PC-3 (cell line): ENCODE results near the gene IGSF23. TPM values are rescaled to one million over a fixed set of nuclear protein-coding genes. Genes with fewer than 3 reads are reported as not detected.
A peak's percentile ranks its signal among the peaks of the same experiment; 100 is the strongest.

ENCODE experiments used
- ATAC-seq: fragments of 200-7000 bp; cut with Tn5 transposase; 2 replicates; pipeline ENCODE4 v1.9.1; 2020; ENCODE audit warnings: mild to moderate bottlenecking, moderate library complexity
- BruUV-seq: library from RNA; stranded (reverse); fragments of 400-500 nt; replicated peaks from 2 replicates; lab custom pipeline; 2021; lab: Mats Ljungman, UMichigan
- CTCF ChIA-PET: fragments of 300-600 bp; sonication (Branson Sonifier 250); formaldehyde crosslinking; loops from one replicate; lab custom pipeline; 2022; ENCODE audit warnings: antibody characterized with exemption; lab: Charles Lee
- POLR2A ChIA-PET: fragments of 300-600 bp; sonication (Branson Sonifier 250); formaldehyde crosslinking; loops from one replicate; lab custom pipeline; 2022; ENCODE audit warnings: antibody characterized with exemption; ENCODE audit not compliant: unreplicated experiment; lab: Charles Lee
- DNase-seq: peaks from one replicate; pipeline ENCODE4 v3.0.0-alpha.2; 2015
- H2AFZ ChIP-seq: fragments of 300-600 bp; sonication (generic); 2 replicates; pipeline ENCODE4 v1.6.0; 2016; ENCODE audit warnings: antibody characterized with exemption, low read length
- H3F3A ChIP-seq: fragments of 300-600 bp; sonication (generic); one replicate; pipeline ENCODE4 v1.6.0; 2017; ENCODE audit warnings: antibody characterized with exemption, low read length, control low read depth, mild to moderate bottlenecking; ENCODE audit not compliant: unreplicated experiment
- H3K27ac ChIP-seq: fragments of 300-600 bp; sonication (generic); 2 replicates; pipeline ENCODE4 v1.5.1; 2016; ENCODE audit warnings: mild to moderate bottlenecking, low read length
- H3K27me3 ChIP-seq: fragments of 300-600 bp; sonication (generic); 2 replicates; pipeline ENCODE4 v1.6.1; 2016; ENCODE audit warnings: low read length, mixed read lengths
- H3K36me3 ChIP-seq: fragments of 300-600 bp; sonication (generic); 2 replicates; pipeline ENCODE4 v1.6.1; 2016; ENCODE audit warnings: low read depth, mixed run types, low read length, mixed read lengths
- H3K4me1 ChIP-seq: fragments of 300-600 bp; sonication (generic); 2 replicates; pipeline ENCODE4 v1.5.1; 2016; ENCODE audit warnings: low read length; ENCODE audit not compliant: insufficient read depth
- H3K4me2 ChIP-seq: fragments of 300-600 bp; sonication (generic); 2 replicates; pipeline ENCODE4 v1.6.0; 2016; ENCODE audit warnings: low read length
- H3K4me3 ChIP-seq: fragments of 300-600 bp; sonication (generic); 2 replicates; pipeline ENCODE4 v1.5.1; 2016; ENCODE audit warnings: mild to moderate bottlenecking, low read length, mixed read lengths
- H3K79me2 ChIP-seq: fragments of 300-600 bp; sonication (generic); 2 replicates; pipeline ENCODE4 v1.6.1; 2017; ENCODE audit warnings: low read length, mixed read lengths
- H3K9ac ChIP-seq: fragments of 300-600 bp; sonication (generic); 2 replicates; pipeline ENCODE4 v1.6.0; 2016; ENCODE audit warnings: mild to moderate bottlenecking, low read length
- H3K9me2 ChIP-seq: fragments of 300-600 bp; sonication (generic); replicated peaks from 2 replicates; pipeline ENCODE4 v1.6.1; 2016; ENCODE audit warnings: mixed run types, low read length, mixed read lengths
- H3K9me3 ChIP-seq: fragments of 300-600 bp; sonication (generic); 2 replicates; pipeline ENCODE4 v1.6.1; 2016; ENCODE audit warnings: low read length, mixed read lengths
- H4K20me1 ChIP-seq: fragments of 300-600 bp; sonication (generic); 2 replicates; pipeline ENCODE4 v1.6.1; 2016; ENCODE audit warnings: low read length, mixed read lengths
- CTCF ChIP-seq: fragments of 300-600 bp; sonication (generic); conservative IDR thresholded peaks from 2 replicates; pipeline ENCODE4 v1.5.1; 2017; ENCODE audit warnings: antibody characterized with exemption, low read depth, mild to moderate bottlenecking, low read length
- EZH2 ChIP-seq: fragments of 300-600 bp; sonication (generic); IDR thresholded peaks from one replicate; pipeline ENCODE4 v1.6.1; 2017; ENCODE audit warnings: antibody characterized with exemption, mild to moderate bottlenecking, low read length; ENCODE audit not compliant: unreplicated experiment
- EZH2phosphoT487 ChIP-seq: fragments of 300-600 bp; sonication (generic); IDR thresholded peaks from 2 replicates; pipeline ENCODE4 v1.6.1; 2018; ENCODE audit warnings: mild to moderate bottlenecking, antibody characterized with exemption, low read length, borderline replicate concordance
- intact Hi-C: fragments of 100-400 bp; cut with micrococcal nuclease; formaldehyde crosslinking; loops from 2 replicates; pipeline ENCODE4 v1.9.0; 2023
- total RNA-seq: library from RNA; depleted of rRNA; stranded (reverse); fragments of >200 nt; gene quantifications from 2 replicates; pipeline ENCODE4 v1.2.3, GENCODE V29; 2014

Gene IGSF23
- total RNA-seq, 1 experiment from 2014 or later = not detected

- DNase-seq (peak; percentile 25), ATAC-seq (no peak; the same call in 1 of the 2 replicates)
- H3K36me3 ChIP-seq = no peaks in the 10 kb centered on the region
- no peaks in the 10 kb centered on the region for H3F3A ChIP-seq
- H3K4me3 ChIP-seq = no peak overlapping the region
- H3K9me3 ChIP-seq = no peaks in the 10 kb centered on the region
- H4K20me1 ChIP-seq = no peaks in the 10 kb centered on the region
- no peaks in the 10 kb centered on the region for H3K9me2 ChIP-seq
- BruUV-seq = no TSS peak
- no peak overlapping the region for H3K27ac ChIP-seq
- intact Hi-C loops = no loop called here
- no peak overlapping the region for H2AFZ ChIP-seq
- no peak overlapping the region for H3K9ac ChIP-seq
- ChIA-PET CTCF (no interaction called here), POLR2A (no interaction called here)
- peaks cover 11% of the 10 kb centered on the region; the same call in 1 of the 2 replicates for H3K4me1 ChIP-seq
- TF ChIP-seq CTCF (no peak), EZH2phosphoT487 (no peak), EZH2 (no peak)
- H3K27me3 ChIP-seq = no peaks in the 10 kb centered on the region
- no peaks in the 10 kb centered on the region for H3K79me2 ChIP-seq
- H3K4me2 ChIP-seq = 0 out of 2 replicates have a peak overlapping the region, but pooled peaks have one; percentile 31
Measured at GRCh38 chr19:44596428-44597130, 16.8 kb upstream of the IGSF23 start.

GRCh38 chr19:44597131-44597491 is 16.3 kb upstream of the IGSF23 start:
- no peaks in the 10 kb centered on the region for H3F3A ChIP-seq
- POLR2A ChIA-PET = no interaction called here
- H3K4me2 ChIP-seq = 0 out of 2 replicates have a peak overlapping the region, but pooled peaks have one; percentile 31
- no peaks in the 10 kb centered on the region for H3K79me2 ChIP-seq
- ATAC-seq (no peak), DNase-seq (no peak)
- peaks cover 11% of the 10 kb centered on the region; the same call in 1 of the 2 replicates for H3K4me1 ChIP-seq
- H3K4me3 ChIP-seq = no peak overlapping the region
- no peak overlapping the region for H3K27ac ChIP-seq
- no peaks in the 10 kb centered on the region for H4K20me1 ChIP-seq
- H2AFZ ChIP-seq = no peak overlapping the region
- H3K27me3 ChIP-seq = no peaks in the 10 kb centered on the region
- intact Hi-C loops = no loop called here
- no peak for TF ChIP-seq CTCF
- no peak for TF ChIP-seq EZH2phosphoT487
- TF ChIP-seq EZH2 = no peak
- H3K36me3 ChIP-seq = no peaks in the 10 kb centered on the region
- no peaks in the 10 kb centered on the region for H3K9me2 ChIP-seq
- CTCF ChIA-PET = no interaction called here
- no TSS peak for BruUV-seq
- no peak overlapping the region for H3K9ac ChIP-seq
- no peaks in the 10 kb centered on the region for H3K9me3 ChIP-seq

GRCh38 chr19:44598355-44598754 is 15.0 kb upstream of the IGSF23 start:
- H3K27me3 ChIP-seq = no peaks in the 10 kb centered on the region
- H2AFZ ChIP-seq = no peak overlapping the region
- H3K79me2 ChIP-seq = no peaks in the 10 kb centered on the region
- H3K9ac ChIP-seq = no peak overlapping the region
- no TSS peak for BruUV-seq
- H3K9me2 ChIP-seq = no peaks in the 10 kb centered on the region
- H3K4me1 ChIP-seq = peaks cover 16% of the 10 kb centered on the region
- no peaks in the 10 kb centered on the region for H3K36me3 ChIP-seq
- H3K4me3 ChIP-seq = no peak overlapping the region
- ATAC-seq (no peak), DNase-seq (no peak)
- no peak overlapping the region for H3K27ac ChIP-seq
- POLR2A ChIA-PET = no interaction called here
- CTCF ChIA-PET = no interaction called here
- no peaks in the 10 kb centered on the region for H3F3A ChIP-seq
- no peaks in the 10 kb centered on the region for H3K9me3 ChIP-seq
- TF ChIP-seq CTCF (no peak), EZH2phosphoT487 (no peak), EZH2 (no peak)
- H3K4me2 ChIP-seq = no peak overlapping the region
- no peaks in the 10 kb centered on the region for H4K20me1 ChIP-seq
- intact Hi-C loops = no loop called here
